ENCODE data around the gene ACSM4. TPM values are rescaled to one million over a fixed set of nuclear protein-coding genes. Genes with fewer than 3 reads are reported as not detected.

Gene ACSM4
- total and polyA plus RNA-seq, 2 of the 8 experiments (the other 6 are each of a cell fraction or from before 2014, with no cell fraction given) = not detected

- no peak for TF ChIP-seq RFX5 (IDR thresholded peaks at IDR 0.05; ENCODE audit: borderline replicate concordance, low read depth, low read length)
- no peak for TF ChIP-seq CBX5 (IDR thresholded peaks at IDR 0.05; ENCODE audit: low read depth, low read length)
- TF ChIP-seq MAX (IDR thresholded peaks at IDR 0.05) = no peak
- no peak for TF ChIP-seq CTCF (IDR thresholded peaks at IDR 0.05; ENCODE audit: control extremely low read depth in 1 of 3, insufficient read depth in 1 of 3, low read depth in 1 of 3, low read length in 3 of 3)
These were observed 20.3 kb downstream of the ACSM4 start (continued) for GRCh38 chr12:7324176-7324575.

All from H1 (cell line).